ENCODE data around the gene APOBEC3C. TPM values are rescaled to one million over a fixed set of nuclear protein-coding genes. Genes with fewer than 3 reads are reported as not detected.
A peak's percentile ranks its signal among the peaks of the same experiment; 100 is the strongest.
"Not testable (repeated sequence)": the region's sequence is repeated elsewhere in the genome, so short reads cannot be mapped to it uniquely, and the experiment has no call there.

Gene APOBEC3C
- total RNA-seq, 1 donor from 2014 or later = 93.1 TPM

- intact Hi-C loops (cut with micrococcal nuclease) = loop anchor here (1.0 kb wide), 1 partner anchor 30 kb away; no protein-coding TSS in a partner anchor
- no peak overlapping the region for H3K27ac Mint-ChIP-seq
- DNase-seq (ENCODE audit: low spot score) = peak; percentile 40
- H3K9me3 Mint-ChIP-seq = no peaks in the 10 kb centered on the region
- no peak overlapping the region for H3K4me3 Mint-ChIP-seq (ENCODE audit: low read depth)
- H3K27me3 Mint-ChIP-seq (ENCODE audit: low read depth) = peaks cover 19% of the 10 kb centered on the region
- no peaks in the 10 kb centered on the region for H3K36me3 Mint-ChIP-seq (ENCODE audit: low read depth)
- H3K4me1 Mint-ChIP-seq (ENCODE audit: low read depth) = peaks cover 4% of the 10 kb centered on the region
Measured at GRCh38 chr22:38973289-38974169, 40.5 kb upstream of the APOBEC3C start.

- intact Hi-C loops (cut with micrococcal nuclease) = no loop called here
- peaks cover 14% of the 10 kb centered on the region for H3K27me3 Mint-ChIP-seq (ENCODE audit: low read depth)
- DNase-seq (ENCODE audit: low spot score) = no peak
- H3K4me1 Mint-ChIP-seq (ENCODE audit: low read depth) = peaks cover 4% of the 10 kb centered on the region
- H3K4me3 Mint-ChIP-seq (ENCODE audit: low read depth) = no peak overlapping the region
- H3K9me3 Mint-ChIP-seq = no peaks in the 10 kb centered on the region
- no peaks in the 10 kb centered on the region for H3K36me3 Mint-ChIP-seq (ENCODE audit: low read depth)
- no peak overlapping the region for H3K27ac Mint-ChIP-seq
Measured at GRCh38 chr22:38974170-38974825, 39.8 kb upstream of the APOBEC3C start.

DNA sequence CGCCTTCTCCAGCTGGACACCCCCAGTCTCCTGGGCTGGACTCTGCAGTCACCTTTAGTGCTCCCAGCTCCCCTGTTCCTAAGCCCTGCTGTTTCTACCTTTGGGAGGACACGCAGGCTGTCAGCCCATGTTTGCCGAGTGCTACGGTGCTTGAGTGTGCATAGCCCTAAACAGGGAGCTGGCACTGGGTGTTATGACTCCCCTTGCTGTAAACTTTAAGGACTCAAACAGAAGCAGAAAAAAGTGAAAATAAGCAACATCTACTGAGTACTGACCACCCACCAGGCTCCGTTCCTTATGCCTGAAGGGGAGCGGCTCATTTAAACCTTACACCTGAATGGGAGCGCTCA is 39.3 kb upstream of the APOBEC3C start:
- Mint-ChIP-seq H3K27me3 (ENCODE audit: low read depth) (peaks cover 14% of the 10 kb centered on the region), H3K27ac (no peak overlapping the region), H3K4me1 (ENCODE audit: low read depth) (peaks cover 4% of the 10 kb centered on the region), H3K4me3 (ENCODE audit: low read depth) (no peak overlapping the region), H3K9me3 (no peaks in the 10 kb centered on the region), H3K36me3 (ENCODE audit: low read depth) (no peaks in the 10 kb centered on the region)
- DNase-seq (ENCODE audit: low spot score) = no peak
- intact Hi-C loops (cut with micrococcal nuclease) = no loop called here

DNA sequence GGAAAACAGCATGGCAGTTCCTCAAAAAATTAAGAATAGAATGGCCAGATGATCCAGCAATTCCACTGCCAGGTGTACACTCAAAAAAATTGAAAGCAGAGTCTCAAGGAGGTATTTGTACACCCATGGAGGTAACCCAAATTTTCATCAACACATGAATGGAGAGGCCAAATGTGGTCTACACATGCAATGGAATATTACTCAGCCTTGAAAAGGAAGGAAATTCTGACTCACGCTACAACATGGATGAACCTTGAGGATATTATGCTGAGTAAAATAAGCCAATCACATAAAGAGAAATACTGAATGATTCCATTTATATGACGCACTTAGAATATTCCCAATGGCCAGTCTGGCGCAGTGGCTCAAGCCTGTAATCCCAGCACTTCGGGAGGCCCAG is 36.8 kb upstream of the APOBEC3C start:
- peaks cover 12% of the 10 kb centered on the region for H3K4me1 Mint-ChIP-seq (ENCODE audit: low read depth)
- H3K36me3 Mint-ChIP-seq (ENCODE audit: low read depth); H3K27me3 Mint-ChIP-seq (ENCODE audit: low read depth); H3K27ac Mint-ChIP-seq; H3K9me3 Mint-ChIP-seq; intact Hi-C loops (cut with micrococcal nuclease); DNase-seq (ENCODE audit: low spot score); H3K4me3 Mint-ChIP-seq (ENCODE audit: low read depth): not testable (repeated sequence)

GRCh38 chr22:38980587-38980986 is 33.5 kb upstream of the APOBEC3C start:
- intact Hi-C loops (cut with micrococcal nuclease); H3K27ac Mint-ChIP-seq; H3K9me3 Mint-ChIP-seq; H3K27me3 Mint-ChIP-seq (ENCODE audit: low read depth); H3K4me3 Mint-ChIP-seq (ENCODE audit: low read depth); DNase-seq (ENCODE audit: low spot score): not testable (repeated sequence)
- peaks cover 32% of the 10 kb centered on the region for H3K4me1 Mint-ChIP-seq (ENCODE audit: low read depth)
- H3K36me3 Mint-ChIP-seq (ENCODE audit: low read depth) = peaks cover 22% of the 10 kb centered on the region

GRCh38 chr22:38981005-38981991 is 32.8 kb upstream of the APOBEC3C start:
- intact Hi-C loops (cut with micrococcal nuclease) = no loop called here
- H3K27me3 Mint-ChIP-seq (ENCODE audit: low read depth) = peaks cover 5% of the 10 kb centered on the region
- H3K9me3 Mint-ChIP-seq = peaks cover 7% of the 10 kb centered on the region
- H3K4me3 Mint-ChIP-seq (ENCODE audit: low read depth) = peak overlapping the region; percentile 84
- peak overlapping the region; percentile 95 for H3K27ac Mint-ChIP-seq
- DNase-seq (ENCODE audit: low spot score) = no peak
- peaks cover 36% of the 10 kb centered on the region for H3K4me1 Mint-ChIP-seq (ENCODE audit: low read depth)
- H3K36me3 Mint-ChIP-seq (ENCODE audit: low read depth) = peaks cover 28% of the 10 kb centered on the region

DNA sequence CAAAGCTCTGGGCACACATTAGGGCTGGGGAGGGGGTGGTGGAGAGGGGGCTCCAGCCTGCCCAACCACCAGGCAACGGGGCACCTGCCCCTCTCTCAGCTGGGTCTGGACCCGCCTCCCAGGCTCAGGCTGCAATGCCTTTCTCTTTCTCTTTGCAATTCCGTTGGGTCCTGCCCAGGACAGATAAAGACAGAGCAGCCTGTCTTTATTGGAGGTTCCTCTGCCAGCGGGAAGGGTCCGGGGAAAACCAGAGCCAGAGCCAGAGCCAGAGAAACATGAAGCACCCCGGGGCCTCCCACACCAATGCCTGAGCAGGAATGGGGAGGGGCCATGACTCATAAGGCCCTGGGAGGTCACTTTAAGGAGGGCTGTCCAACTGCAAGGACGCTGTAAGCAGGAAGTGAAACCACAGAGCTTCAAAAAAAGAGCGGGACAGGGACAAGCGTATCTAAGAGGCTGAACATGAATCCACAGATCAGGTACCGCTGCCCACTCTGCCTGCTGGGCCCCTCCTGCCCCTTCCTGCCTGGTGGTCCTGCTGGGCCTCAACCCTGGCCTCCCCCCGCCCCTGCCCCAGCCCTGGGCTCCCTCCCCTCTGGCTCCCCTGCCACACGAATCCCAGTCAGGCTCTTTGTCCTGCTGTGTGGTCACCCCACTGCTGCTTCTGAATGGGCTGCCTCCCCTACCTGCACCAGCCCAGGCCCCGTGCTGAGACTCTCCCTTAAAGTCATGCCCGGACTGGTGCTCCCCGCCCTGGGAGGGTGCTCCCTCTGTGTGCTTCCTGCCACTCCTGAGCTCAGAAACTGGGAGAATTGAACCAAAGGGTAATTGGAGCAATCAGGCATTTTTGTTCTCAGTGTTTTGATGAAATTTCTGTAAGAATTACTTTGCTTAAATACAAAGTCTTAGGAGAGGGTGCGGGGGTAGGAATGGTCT is 31.8 kb upstream of the APOBEC3C start, which contains the start of gene APOBEC3B:
Gene APOBEC3B (plus strand): TSS at position 356 of the 936 bp plus-strand sequence. CDS start 107 bp downstream, at position 463.
- H3K9me3 Mint-ChIP-seq = peaks cover 7% of the 10 kb centered on the region
- peaks cover 32% of the 10 kb centered on the region for H3K36me3 Mint-ChIP-seq (ENCODE audit: low read depth)
- H3K4me3 Mint-ChIP-seq (ENCODE audit: low read depth) = peak within 1 kb of the TSS; percentile 84
- DNase-seq (ENCODE audit: low spot score) = peak; percentile 76
- peak within 1 kb of the TSS; percentile 95 for H3K27ac Mint-ChIP-seq
- peaks cover 41% of the 10 kb centered on the region for H3K4me1 Mint-ChIP-seq (ENCODE audit: low read depth)
- peaks cover 2% of the 10 kb centered on the region for H3K27me3 Mint-ChIP-seq (ENCODE audit: low read depth)
- intact Hi-C loops (cut with micrococcal nuclease) = no loop called here

DNA sequence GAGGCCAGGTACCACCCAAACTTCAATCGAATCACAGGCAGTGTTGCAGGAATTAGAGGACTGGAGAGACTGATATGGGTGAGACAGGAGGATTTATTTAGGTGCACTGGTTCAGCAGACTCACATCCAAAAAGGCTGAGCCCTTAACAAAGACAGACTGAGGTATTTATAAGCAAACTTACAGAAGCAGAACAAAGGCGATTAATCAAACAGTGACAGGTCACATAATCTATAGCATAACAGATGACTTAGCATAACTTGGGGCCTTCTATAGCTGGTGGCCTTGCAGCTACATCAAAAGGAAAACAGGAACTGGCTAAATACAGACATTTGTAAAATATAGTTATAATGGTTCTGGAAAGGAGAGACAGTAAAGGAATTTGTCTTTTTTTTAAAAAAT is 29.8 kb upstream of the APOBEC3C start:
- no peak for DNase-seq (ENCODE audit: low spot score)
- Mint-ChIP-seq H3K4me1 (ENCODE audit: low read depth) (peaks cover 56% of the 10 kb centered on the region), H3K9me3 (peaks cover 7% of the 10 kb centered on the region), H3K36me3 (ENCODE audit: low read depth) (peaks cover 44% of the 10 kb centered on the region), H3K27me3 (ENCODE audit: low read depth) (no peaks in the 10 kb centered on the region), H3K27ac (peak overlapping the region; percentile 26), H3K4me3 (ENCODE audit: low read depth) (no peak overlapping the region)
- intact Hi-C loops (cut with micrococcal nuclease) = no loop called here

GRCh38 chr22:38984784-38985757 is 29.0 kb upstream of the APOBEC3C start:
- peaks cover 44% of the 10 kb centered on the region for H3K36me3 Mint-ChIP-seq (ENCODE audit: low read depth)
- H3K27me3 Mint-ChIP-seq (ENCODE audit: low read depth); H3K4me3 Mint-ChIP-seq (ENCODE audit: low read depth); H3K9me3 Mint-ChIP-seq: not testable (repeated sequence)
- intact Hi-C loops (cut with micrococcal nuclease) = loop anchor here (1.0 kb wide), 3 partner anchors 31 to 115 kb away; no protein-coding TSS in a partner anchor
- peak; percentile 77 for DNase-seq (ENCODE audit: low spot score)
- peaks cover 63% of the 10 kb centered on the region for H3K4me1 Mint-ChIP-seq (ENCODE audit: low read depth)
- H3K27ac Mint-ChIP-seq = peak overlapping the region; percentile 87

DNA sequence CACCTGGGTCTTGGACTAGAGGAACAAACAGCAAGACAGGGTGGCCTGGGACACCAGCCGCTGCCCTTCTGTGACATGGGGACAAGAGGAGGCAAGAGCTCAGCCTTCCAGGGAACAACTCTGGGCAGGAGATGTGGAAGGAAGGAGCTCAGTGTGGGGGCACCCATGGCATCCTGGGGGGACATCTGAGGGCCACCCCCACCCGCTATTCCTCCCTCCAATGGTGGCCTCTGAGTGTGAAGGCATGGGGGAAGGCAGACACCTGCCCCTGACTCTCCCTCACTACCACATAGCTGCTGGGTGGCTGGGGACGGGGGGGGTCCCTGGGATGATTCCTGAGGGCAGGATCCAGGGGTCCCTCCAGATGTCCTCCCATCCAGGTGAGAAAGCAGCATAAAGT is 27.4 kb upstream of the APOBEC3C start:
- H3K4me1 Mint-ChIP-seq (ENCODE audit: low read depth) = peaks cover 61% of the 10 kb centered on the region
- no peak overlapping the region for H3K4me3 Mint-ChIP-seq (ENCODE audit: low read depth)
- peaks cover 7% of the 10 kb centered on the region for H3K9me3 Mint-ChIP-seq
- H3K36me3 Mint-ChIP-seq (ENCODE audit: low read depth) = peaks cover 44% of the 10 kb centered on the region
- DNase-seq (ENCODE audit: low spot score) = no peak
- intact Hi-C loops (cut with micrococcal nuclease) = no loop called here
- H3K27me3 Mint-ChIP-seq (ENCODE audit: low read depth) = no peaks in the 10 kb centered on the region
- H3K27ac Mint-ChIP-seq = peak overlapping the region; percentile 49
